GM12892 (cell line): ENCODE results near the gene COL23A1.

Experiments used
- POLR2A ChIP-seq: IDR thresholded peaks from 2 replicates; pipeline ENCODE4 v1.6.1; 2011; ENCODE audit warnings: low read depth, low read length, control low read depth
- POLR2AphosphoS5 ChIP-seq: IDR thresholded peaks from 2 replicates; pipeline ENCODE4 v1.6.1; 2011; ENCODE audit warnings: low read depth, low read length, control low read depth
- TAF1 ChIP-seq: IDR thresholded peaks from 2 replicates; pipeline ENCODE4 v1.6.1; 2011; ENCODE audit warnings: low read depth, mild to moderate bottlenecking, control low read depth, low read length, borderline replicate concordance

GRCh38 chr5:178587763-178588611, 2.2 kb downstream of the COL23A1 start:
- TF ChIP-seq POLR2AphosphoS5 (no peak), TAF1 (no peak), POLR2A (no peak)
